CD4-positive, alpha-beta T cell treated with Interleukin-4 for 1 hour (primary cell): ENCODE data around the gene KCNMB3.
"Not testable (repeated sequence)": the region's sequence is repeated elsewhere in the genome, so short reads cannot be mapped to it uniquely, and the experiment has no call there.

ENCODE experiments used
- DNase-seq, 2 donors: peaks; one replicate each; pipeline ENCODE4 v3.0.0-alpha.2; 2020 to 2022

The KCNMB3 gene

GRCh38 chr3:179250803-179251476, at the start of gene KCNMB3:
Gene KCNMB3, minus strand, starts transcription at chr3:179251114. Its CDS starts 124 bp downstream, at chr3:179250990.
- no peak for DNase-seq

GRCh38 chr3:179299999-179300613, 49.2 kb upstream of the KCNMB3 start:
- DNase-seq = no peak

- DNase-seq = no peak
Observed at GRCh38 chr3:179299316-179299715, 48.4 kb upstream of the KCNMB3 start.

- no peak for DNase-seq
Observed at GRCh38 chr3:179297971-179298725, 47.2 kb upstream of the KCNMB3 start.

- no peak for DNase-seq
Observed at GRCh38 chr3:179292450-179292849, 41.5 kb upstream of the KCNMB3 start.

- no peak for DNase-seq
Observed at GRCh38 chr3:179289295-179289694, 38.4 kb upstream of the KCNMB3 start.

- DNase-seq = no peak
Observed at GRCh38 chr3:179288845-179289244, 37.9 kb upstream of the KCNMB3 start.

- no peak for DNase-seq
Observed at GRCh38 chr3:179286331-179286730, 35.4 kb upstream of the KCNMB3 start.

- DNase-seq = no peak
Observed at GRCh38 chr3:179281825-179282224, 30.9 kb upstream of the KCNMB3 start.

- DNase-seq = no peak
Observed at GRCh38 chr3:179279837-179280236, 28.9 kb upstream of the KCNMB3 start.

- no peak for DNase-seq
Observed at GRCh38 chr3:179278932-179279693, 28.2 kb upstream of the KCNMB3 start.

- no peak for DNase-seq
Observed at GRCh38 chr3:179278151-179278550, 27.2 kb upstream of the KCNMB3 start.

GRCh38 chr3:179276743-179277142, 25.8 kb upstream of the KCNMB3 start:
- DNase-seq = no peak

- no peak for DNase-seq
Observed at GRCh38 chr3:179276001-179276400, 25.1 kb upstream of the KCNMB3 start.

GRCh38 chr3:179274434-179274833, 23.5 kb upstream of the KCNMB3 start:
- DNase-seq = not testable (repeated sequence)

- DNase-seq = no peak
Observed at GRCh38 chr3:179272385-179272784, 21.5 kb upstream of the KCNMB3 start.

GRCh38 chr3:179269152-179269707, 18.3 kb upstream of the KCNMB3 start:
- no peak for DNase-seq

- DNase-seq = no peak
Observed at GRCh38 chr3:179268400-179269051, 17.6 kb upstream of the KCNMB3 start.

- no peak for DNase-seq
Observed at GRCh38 chr3:179266701-179267211, 15.8 kb upstream of the KCNMB3 start.

GRCh38 chr3:179265875-179266274, 15.0 kb upstream of the KCNMB3 start:
- no peak for DNase-seq

- no peak for DNase-seq
Observed at GRCh38 chr3:179265092-179265491, 14.2 kb upstream of the KCNMB3 start.

- DNase-seq = no peak
Observed at GRCh38 chr3:179264449-179264848, 13.5 kb upstream of the KCNMB3 start.
